Ovary (tissue), 3 donors: ENCODE results near the gene FBXO48.

Experiments
- EP300 ChIP-seq: sonication (generic); formaldehyde crosslinking; IDR thresholded peaks from one replicate; pipeline ENCODE4 v1.6.1; 2017; ENCODE audit warnings: antibody characterized with exemption
- POLR2A ChIP-seq: fragments of 450-650 bp; IDR thresholded peaks from one replicate; pipeline ENCODE4 v1.6.1; 2017; ENCODE audit warnings: antibody characterized with exemption, mild to moderate bottlenecking, moderate library complexity
- TF ChIP-seq, protein P1 (sequence below), 3 donors: fragments of 450-650 bp in 2 of 3; fragments of 200-600 bp in 1 of 3; IDR thresholded peaks; one replicate each; pipeline versions ENCODE4 v1.5.1 to v1.8.0; 2016 to 2022; ENCODE audit warnings: antibody characterized with exemption in 3 of 3, mild to moderate bottlenecking in 1 of 3
- donor health status: DM: no; HTN: no; CAD: no.

GRCh38 chr2:68499133-68499532 is 32.0 kb upstream of the FBXO48 start:
- TF ChIP-seq, protein P1, sequence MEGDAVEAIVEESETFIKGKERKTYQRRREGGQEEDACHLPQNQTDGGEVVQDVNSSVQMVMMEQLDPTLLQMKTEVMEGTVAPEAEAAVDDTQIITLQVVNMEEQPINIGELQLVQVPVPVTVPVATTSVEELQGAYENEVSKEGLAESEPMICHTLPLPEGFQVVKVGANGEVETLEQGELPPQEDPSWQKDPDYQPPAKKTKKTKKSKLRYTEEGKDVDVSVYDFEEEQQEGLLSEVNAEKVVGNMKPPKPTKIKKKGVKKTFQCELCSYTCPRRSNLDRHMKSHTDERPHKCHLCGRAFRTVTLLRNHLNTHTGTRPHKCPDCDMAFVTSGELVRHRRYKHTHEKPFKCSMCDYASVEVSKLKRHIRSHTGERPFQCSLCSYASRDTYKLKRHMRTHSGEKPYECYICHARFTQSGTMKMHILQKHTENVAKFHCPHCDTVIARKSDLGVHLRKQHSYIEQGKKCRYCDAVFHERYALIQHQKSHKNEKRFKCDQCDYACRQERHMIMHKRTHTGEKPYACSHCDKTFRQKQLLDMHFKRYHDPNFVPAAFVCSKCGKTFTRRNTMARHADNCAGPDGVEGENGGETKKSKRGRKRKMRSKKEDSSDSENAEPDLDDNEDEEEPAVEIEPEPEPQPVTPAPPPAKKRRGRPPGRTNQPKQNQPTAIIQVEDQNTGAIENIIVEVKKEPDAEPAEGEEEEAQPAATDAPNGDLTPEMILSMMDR (IDR thresholded peaks at IDR 0.05), result no peak
- TF ChIP-seq POLR2A (no peak), EP300 (no peak)
